Fibroblast of lung (primary cell): Measurements from ENCODE around the gene NEK6. TPM values are rescaled to one million over a fixed set of nuclear protein-coding genes. Genes with fewer than 3 reads are reported as not detected.

Experiments
- DNase-seq, 2 donors: peaks; one replicate each; pipeline versions ENCODE4 v3.0.0 to v3.0.0-alpha.2; 2010; ENCODE audit warnings: low read depth in 2 of 2
- H2AFZ ChIP-seq: 2 replicates; pipeline ENCODE4 v1.5.1; 2012; ENCODE audit warnings: low read length, control low read depth, inconsistent platforms
- H3K27ac ChIP-seq: 2 replicates; pipeline ENCODE4 v1.5.1; 2011; ENCODE audit warnings: low read length, control low read depth; ENCODE audit not compliant: insufficient read depth
- H3K27me3 ChIP-seq: 2 replicates; pipeline ENCODE4 v1.5.1; 2011; ENCODE audit warnings: mild to moderate bottlenecking, low read length; ENCODE audit not compliant: control insufficient read depth, insufficient read depth
- H3K36me3 ChIP-seq: 2 replicates; pipeline ENCODE4 v1.5.1; 2011; ENCODE audit warnings: low read length; ENCODE audit not compliant: control insufficient read depth, insufficient read depth
- H3K4me1 ChIP-seq: 2 replicates; pipeline ENCODE4 v1.5.1; 2011; ENCODE audit warnings: low read length; ENCODE audit not compliant: control insufficient read depth, insufficient read depth; ENCODE audit errors: extremely low read depth
- H3K4me2 ChIP-seq: 2 replicates; pipeline ENCODE4 v1.5.1; 2011; ENCODE audit warnings: low read length, control low read depth; ENCODE audit not compliant: insufficient read depth; ENCODE audit errors: extremely low read depth
- H3K4me3 ChIP-seq, 4 experiments: fragments of 200-600 bp in 1 of 4; sonication (generic) in 1 of 4; replicated peaks in 1 of 4; 2 replicates each; pipeline ENCODE4 v1.5.1; 2011 to 2016; ENCODE audit warnings: low read length in 4 of 4, low read depth in 3 of 4, mild to moderate bottlenecking in 3 of 4, control low read depth in 2 of 4, inconsistent platforms in 1 of 4, mixed read lengths in 1 of 4; ENCODE audit not compliant: insufficient read depth in 1 of 4; ENCODE audit errors: control extremely low read depth in 1 of 4
- H3K79me2 ChIP-seq: 2 replicates; pipeline ENCODE4 v1.5.1; 2012; ENCODE audit warnings: mild to moderate bottlenecking, low read length, inconsistent platforms; ENCODE audit not compliant: control insufficient read depth, insufficient read depth
- H3K9ac ChIP-seq: 2 replicates; pipeline ENCODE4 v1.5.1; 2011; ENCODE audit warnings: mild to moderate bottlenecking, low read length, control low read depth; ENCODE audit not compliant: insufficient read depth
- H3K9me3 ChIP-seq: 2 replicates; pipeline ENCODE4 v1.5.1; 2012; ENCODE audit warnings: low read depth, low read length; ENCODE audit not compliant: control insufficient read depth, insufficient read depth
- H4K20me1 ChIP-seq: 2 replicates; pipeline ENCODE4 v1.5.1; 2011; ENCODE audit warnings: low read length; ENCODE audit not compliant: control insufficient read depth, insufficient read depth; ENCODE audit errors: extremely low read depth
- EZH2 ChIP-seq: IDR thresholded peaks from 2 replicates; pipeline ENCODE4 v1.5.1; 2012; ENCODE audit warnings: low read length, control low read depth, mild to moderate bottlenecking; ENCODE audit errors: missing control alignments
- polyA plus RNA-seq, 2 donors: library from polyadenylated mRNA; depleted of rRNA in 1 of 2; stranded (reverse) in 1 of 2; unstranded in 1 of 2; fragments of >200 nt; gene quantifications; 2 replicates each; pipeline ENCODE4 v1.2.1, GENCODE V29; 2011 to 2012; ENCODE audit warnings: missing spikeins in 1 of 2
- total RNA-seq: library from RNA; depleted of rRNA; stranded (reverse); fragments of >200 nt; gene quantifications from 2 replicates; pipeline ENCODE4 v1.2.1, GENCODE V29; 2014
- TF ChIP-seq, protein P1 (sequence below), 2 donors: IDR thresholded peaks in 1 of 2; conservative IDR thresholded peaks in 1 of 2; 1 replicate in 1 of 2; 2 replicates in 1 of 2; pipeline ENCODE4 v1.5.1; 2011 to 2012; ENCODE audit warnings: low read length in 2 of 2, control low read depth in 1 of 2, inconsistent platforms in 1 of 2, low read depth in 1 of 2, mild to moderate bottlenecking in 1 of 2

The NEK6 gene
- total and polyA plus RNA-seq, 2 donors (not counting 1 experiment from before 2014, with no cell fraction given): 71.2 to 71.4 TPM

DNA sequence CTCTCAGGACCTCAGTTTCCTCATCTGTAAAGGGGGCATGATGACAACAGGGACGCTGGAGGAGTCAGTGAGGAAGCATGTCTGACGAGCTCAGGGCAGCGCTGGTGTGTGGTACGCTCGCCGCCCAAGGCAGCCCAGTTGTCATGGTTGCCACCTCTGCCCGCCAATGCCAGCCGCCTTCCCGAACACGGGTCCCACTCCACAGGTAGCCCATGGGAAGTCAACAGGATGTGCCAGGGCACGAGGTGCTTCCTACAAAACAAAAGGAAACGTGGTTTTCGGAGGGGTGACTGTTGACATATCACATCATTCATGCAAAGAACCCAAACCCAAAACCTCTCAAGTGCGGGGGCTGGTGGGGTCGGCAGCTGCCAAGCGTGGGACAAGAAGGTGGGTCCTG is 58.1 kb downstream of the NEK6 start:
- Histone ChIP-seq H3K9ac (no peak overlapping the region), H3K27ac (no peak overlapping the region), H2AFZ (no peak overlapping the region), H4K20me1 (no peaks in the 10 kb centered on the region), H3K36me3 (peaks cover 26% of the 10 kb centered on the region), H3K4me3 (no peak overlapping the region), H3K27me3 (no peaks in the 10 kb centered on the region), H3K4me2 (no peak overlapping the region), H3K4me1 (peaks cover 2% of the 10 kb centered on the region), H3K9me3 (no peaks in the 10 kb centered on the region), H3K79me2 (peaks cover 13% of the 10 kb centered on the region)
- TF ChIP-seq EZH2: no peak
- TF ChIP-seq, protein P1, sequence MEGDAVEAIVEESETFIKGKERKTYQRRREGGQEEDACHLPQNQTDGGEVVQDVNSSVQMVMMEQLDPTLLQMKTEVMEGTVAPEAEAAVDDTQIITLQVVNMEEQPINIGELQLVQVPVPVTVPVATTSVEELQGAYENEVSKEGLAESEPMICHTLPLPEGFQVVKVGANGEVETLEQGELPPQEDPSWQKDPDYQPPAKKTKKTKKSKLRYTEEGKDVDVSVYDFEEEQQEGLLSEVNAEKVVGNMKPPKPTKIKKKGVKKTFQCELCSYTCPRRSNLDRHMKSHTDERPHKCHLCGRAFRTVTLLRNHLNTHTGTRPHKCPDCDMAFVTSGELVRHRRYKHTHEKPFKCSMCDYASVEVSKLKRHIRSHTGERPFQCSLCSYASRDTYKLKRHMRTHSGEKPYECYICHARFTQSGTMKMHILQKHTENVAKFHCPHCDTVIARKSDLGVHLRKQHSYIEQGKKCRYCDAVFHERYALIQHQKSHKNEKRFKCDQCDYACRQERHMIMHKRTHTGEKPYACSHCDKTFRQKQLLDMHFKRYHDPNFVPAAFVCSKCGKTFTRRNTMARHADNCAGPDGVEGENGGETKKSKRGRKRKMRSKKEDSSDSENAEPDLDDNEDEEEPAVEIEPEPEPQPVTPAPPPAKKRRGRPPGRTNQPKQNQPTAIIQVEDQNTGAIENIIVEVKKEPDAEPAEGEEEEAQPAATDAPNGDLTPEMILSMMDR (conservative IDR thresholded peaks at IDR 0.05 in 1 of 2, IDR thresholded peaks at IDR 0.05 in 1 of 2; ENCODE audit: low read depth in 1 of 2, low read length in 2 of 2): no peak
- DNase-seq: no peak

DNA sequence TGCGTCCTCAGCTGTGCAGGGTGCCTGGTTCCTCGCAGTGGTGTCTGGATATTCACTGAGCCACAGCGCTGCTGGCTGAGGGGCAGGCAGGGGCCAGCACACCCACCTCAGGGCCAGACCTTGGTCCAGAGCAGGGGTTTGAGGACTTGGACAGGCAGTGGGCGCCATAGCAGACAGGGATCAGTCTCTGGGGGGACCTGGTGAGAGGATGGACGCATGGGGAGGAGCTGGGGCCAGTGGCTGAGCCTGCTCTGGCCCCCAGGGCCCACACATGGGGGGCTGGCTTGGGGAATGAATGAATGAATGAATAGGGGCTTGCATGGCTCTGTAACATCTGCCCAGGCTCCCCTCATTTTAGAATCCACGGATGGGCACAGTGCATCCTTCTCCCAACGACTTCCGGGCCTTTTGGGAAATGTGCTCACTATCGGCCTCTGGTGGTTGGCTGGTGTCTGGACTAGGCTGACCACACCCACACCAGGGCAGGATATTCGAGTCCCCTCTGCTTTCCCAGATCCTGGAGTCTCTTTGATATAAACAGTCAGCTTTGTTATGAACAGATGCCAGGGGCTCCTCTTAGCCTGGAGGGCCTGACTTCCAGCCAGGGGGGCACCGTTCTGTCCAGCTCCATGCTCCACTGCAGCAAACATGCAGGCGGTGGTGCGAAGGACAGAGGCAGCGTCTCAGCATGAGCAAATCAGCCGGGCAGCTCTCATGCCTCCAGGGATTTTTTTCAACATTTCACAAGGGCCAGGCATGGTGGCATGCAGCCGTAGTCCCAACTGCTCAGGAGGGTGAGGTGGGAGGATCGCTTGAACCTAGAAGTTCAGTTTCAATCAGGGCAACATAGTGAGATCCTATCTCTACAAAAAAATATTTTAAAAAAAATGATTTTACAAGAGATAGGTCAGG is 62.6 kb downstream of the NEK6 start:
- H2AFZ ChIP-seq: no peak overlapping the region
- H3K9me3 ChIP-seq: no peaks in the 10 kb centered on the region
- H3K79me2 ChIP-seq: peaks cover 6% of the 10 kb centered on the region
- H4K20me1 ChIP-seq: no peaks in the 10 kb centered on the region
- peak overlapping the region; percentile 25 for H3K27ac ChIP-seq
- peaks cover 40% of the 10 kb centered on the region for H3K36me3 ChIP-seq
- no peak overlapping the region for H3K9ac ChIP-seq
- no peak overlapping the region for H3K4me2 ChIP-seq
- TF ChIP-seq EZH2: no peak
- TF ChIP-seq, protein P1 (conservative IDR thresholded peaks at IDR 0.05 in 1 of 2, IDR thresholded peaks at IDR 0.05 in 1 of 2; ENCODE audit: low read depth in 1 of 2, low read length in 2 of 2): peak; percentile 95 to 98
- no peaks in the 10 kb centered on the region for H3K27me3 ChIP-seq
- DNase-seq: peak; percentile 37 to 68
- peaks cover 2% of the 10 kb centered on the region for H3K4me1 ChIP-seq
- H3K4me3 ChIP-seq: no peak overlapping the region

DNA sequence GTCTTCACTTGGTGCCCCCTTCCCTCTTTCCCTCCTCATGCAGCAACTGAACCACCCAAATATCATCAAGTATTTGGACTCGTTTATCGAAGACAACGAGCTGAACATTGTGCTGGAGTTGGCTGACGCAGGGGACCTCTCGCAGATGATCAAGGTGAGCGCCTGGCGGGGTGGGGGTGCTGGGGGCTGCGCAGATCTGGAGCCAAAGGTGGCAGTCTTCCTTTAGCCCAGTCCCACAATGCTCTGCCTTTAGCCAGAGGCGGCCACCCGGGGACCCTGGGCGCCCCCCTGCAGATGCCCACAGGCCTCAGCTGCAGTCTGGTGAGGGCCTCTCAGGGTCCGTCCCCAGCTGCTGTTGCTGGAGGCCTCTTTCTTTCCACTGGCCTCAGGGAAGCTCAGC is 63.7 kb downstream of the NEK6 start:
- no peak for DNase-seq
- H3K36me3 ChIP-seq: peaks cover 36% of the 10 kb centered on the region
- TF ChIP-seq, protein P1 (conservative IDR thresholded peaks at IDR 0.05 in 1 of 2, IDR thresholded peaks at IDR 0.05 in 1 of 2; ENCODE audit: low read depth in 1 of 2, low read length in 2 of 2): no peak
- no peak for TF ChIP-seq EZH2
- no peak overlapping the region for H3K27ac ChIP-seq
- H3K4me2 ChIP-seq: no peak overlapping the region
- no peak overlapping the region for H2AFZ ChIP-seq
- H3K27me3 ChIP-seq: no peaks in the 10 kb centered on the region
- H3K4me1 ChIP-seq: peaks cover 2% of the 10 kb centered on the region
- no peak overlapping the region for H3K9ac ChIP-seq
- no peak overlapping the region for H3K4me3 ChIP-seq
- H4K20me1 ChIP-seq: no peaks in the 10 kb centered on the region
- H3K9me3 ChIP-seq: no peaks in the 10 kb centered on the region
- peaks cover 6% of the 10 kb centered on the region for H3K79me2 ChIP-seq
